Loucy (cell line): ENCODE results near the gene RABGAP1.

Experiments
- CTCF ChIP-seq: fragments of 200-600 bp; sonication (generic); conservative IDR thresholded peaks from 2 replicates; pipeline ENCODE4 v1.5.1; 2014; ENCODE audit warnings: mild to moderate bottlenecking, antibody characterized with exemption, low read length
- EZH2phosphoT487 ChIP-seq: fragments of 200-600 bp; IDR thresholded peaks from 2 replicates; pipeline ENCODE4 v1.6.1; 2018; ENCODE audit warnings: antibody characterized with exemption, mild to moderate bottlenecking, moderate library complexity, borderline replicate concordance

GRCh38 chr9:122900791-122901190 lies 40.0 kb upstream of the RABGAP1 start:
- TF ChIP-seq CTCF (no peak), EZH2phosphoT487 (no peak)
